NCI-H82 (cell line): ENCODE data around the gene GCG.

ENCODE experiments used
- DNase-seq: peaks from one replicate; lab custom pipeline; 2025; lab: John Stamatoyannopoulos, UW

GCG gene

GRCh38 chr2:162149466-162149865 lies 2.6 kb downstream of the GCG start:
- no peak for DNase-seq

- peak; percentile 33 for DNase-seq
These were observed 3.1 kb downstream of the GCG start for GRCh38 chr2:162148956-162149355.

- DNase-seq, result peak; percentile 8
These were observed 8.1 kb downstream of the GCG start for GRCh38 chr2:162143969-162144368.

GRCh38 chr2:162138310-162138709 lies 13.7 kb downstream of the GCG start:
- DNase-seq, result no peak

GRCh38 chr2:162127422-162127821 lies 24.6 kb downstream of the GCG start:
- no peak for DNase-seq

GRCh38 chr2:162126527-162126926 lies 25.5 kb downstream of the GCG start:
- no peak for DNase-seq

- peak; percentile 25 for DNase-seq
These were observed 25.9 kb downstream of the GCG start for GRCh38 chr2:162126111-162126519.

GRCh38 chr2:162125138-162125537 lies 26.9 kb downstream of the GCG start:
- DNase-seq, result no peak

- DNase-seq, result peak; percentile 92
These were observed 28.0 kb downstream of the GCG start for GRCh38 chr2:162123806-162124758.

- no peak for DNase-seq
These were observed 33.6 kb downstream of the GCG start for GRCh38 chr2:162118166-162119031.

GRCh38 chr2:162116352-162116751 lies 35.7 kb downstream of the GCG start:
- DNase-seq, result no peak

- DNase-seq, result no peak
These were observed 37.0 kb downstream of the GCG start for GRCh38 chr2:162115076-162115475.

GRCh38 chr2:162114271-162114670 lies 37.8 kb downstream of the GCG start:
- no peak for DNase-seq

GRCh38 chr2:162113776-162114168 lies 38.3 kb downstream of the GCG start:
- DNase-seq, result no peak

- DNase-seq, result no peak
These were observed 38.8 kb downstream of the GCG start for GRCh38 chr2:162113088-162113775.

GRCh38 chr2:162111958-162112850 lies 39.8 kb downstream of the GCG start:
- no peak for DNase-seq

GRCh38 chr2:162107361-162107901 lies 44.6 kb downstream of the GCG start:
- no peak for DNase-seq

GRCh38 chr2:162106746-162107145 lies 45.3 kb downstream of the GCG start:
- DNase-seq, result no peak

- DNase-seq, result no peak
These were observed 45.9 kb downstream of the GCG start for GRCh38 chr2:162106146-162106551.

GRCh38 chr2:162103443-162104009 lies 48.5 kb downstream of the GCG start:
- DNase-seq, result peak; percentile 85

- no peak for DNase-seq
These were observed 51.5 kb downstream of the GCG start for GRCh38 chr2:162100579-162100978.
